ENCODE measurements around the gene GOLM1.
"Not testable (repeated sequence)": the region's sequence is repeated elsewhere in the genome, so short reads cannot be mapped to it uniquely, and the experiment has no call there.

GOLM1 gene

DNA sequence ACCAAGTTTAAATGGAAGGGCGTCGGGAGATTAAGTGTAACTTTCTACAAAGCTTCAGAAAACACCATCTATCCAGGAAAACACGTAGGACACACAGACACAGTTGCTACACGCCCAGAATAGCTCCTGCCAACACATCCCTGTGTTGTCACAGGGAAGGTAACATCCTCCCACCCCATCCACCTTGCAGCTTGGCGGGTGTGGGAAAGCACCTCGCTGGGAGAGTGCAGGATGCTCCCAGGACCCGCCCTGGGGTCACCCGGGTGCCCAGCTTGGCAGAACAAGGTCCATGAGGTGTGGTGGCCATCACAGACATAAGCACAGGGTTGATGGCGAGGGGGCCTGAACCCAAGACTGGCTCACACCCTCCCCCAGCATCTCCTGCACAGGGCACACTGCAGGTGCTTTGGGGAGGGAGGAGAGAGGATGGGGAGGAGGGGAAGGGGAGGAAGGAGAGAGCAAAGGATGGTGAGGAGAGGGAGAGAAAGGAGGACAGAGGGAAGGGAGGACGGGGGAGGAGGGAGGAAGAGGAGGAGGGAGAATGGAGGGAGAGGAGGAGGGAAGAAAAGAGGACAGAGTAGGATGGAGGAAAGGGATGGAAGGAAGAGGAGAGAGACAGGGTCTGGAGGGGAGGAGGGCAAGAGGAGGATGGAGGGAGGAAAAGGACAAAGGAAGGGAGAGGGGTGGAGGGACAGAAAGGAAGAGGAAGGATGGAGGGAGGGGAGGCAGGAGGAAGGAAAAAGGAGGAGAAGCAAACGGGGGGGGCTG is 37.2 kb downstream of the GOLM1 start:
- Histone ChIP-seq H3K27me3 (no peaks in the 10 kb centered on the region), H3K27ac (no peak overlapping the region), H3K9me3 (replicated peaks in 1 of 11) (no peaks in the 10 kb centered on the region), H3K4me2 (no peak overlapping the region), H3K4me3 (no peak overlapping the region), H4K20me1 (peaks cover 0 to 36% (median 9%) of the 10 kb centered on the region in 11 experiments; a peak in 9 of 22 replicates), H3K36me3 (peaks cover 0 to 63% (median 28%) of the 10 kb centered on the region in 11 experiments; a peak in 17 of 22 replicates), H3K9ac (no peak overlapping the region), H3K4me1 (no peaks in the 10 kb centered on the region)
- TF ChIP-seq Cebpa-rat (IDR thresholded peaks at IDR 0.05) = no peak

DNA sequence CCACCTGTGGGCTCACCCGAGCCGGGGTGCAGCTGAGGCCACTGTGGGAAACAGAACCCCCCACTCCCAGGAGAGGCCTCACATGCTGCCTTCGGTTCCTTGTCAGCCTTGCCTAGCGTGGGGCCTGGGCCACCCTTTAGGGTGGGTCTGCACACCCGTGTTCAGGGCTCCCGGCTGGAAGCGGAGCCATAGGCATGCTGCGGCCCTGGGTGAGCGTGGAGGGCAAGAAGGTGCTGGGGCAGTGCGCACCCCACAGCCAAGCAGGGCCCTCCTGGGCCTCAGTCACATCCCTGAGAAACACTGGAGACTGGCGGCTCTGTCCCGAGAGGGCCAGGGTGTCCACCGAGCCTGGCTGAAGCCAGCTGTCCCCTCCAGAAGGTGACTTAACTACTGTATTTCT is 41.9 kb downstream of the GOLM1 start:
- peaks cover 0 to 20% (median 5%) of the 10 kb centered on the region in 11 experiments; a peak in 8 of 22 replicates for H4K20me1 ChIP-seq
- no peak overlapping the region for H3K9ac ChIP-seq
- no peak overlapping the region for H3K4me2 ChIP-seq
- H3K9me3 ChIP-seq (replicated peaks in 1 of 11) = no peaks in the 10 kb centered on the region
- no peaks in the 10 kb centered on the region for H3K27me3 ChIP-seq
- H3K4me1 ChIP-seq = no peaks in the 10 kb centered on the region
- H3K4me3 ChIP-seq = no peak overlapping the region
- H3K27ac ChIP-seq = no peak overlapping the region
- TF ChIP-seq Cebpa-rat (IDR thresholded peaks at IDR 0.05) = no peak
- peaks cover 6 to 49% (median 31%) of the 10 kb centered on the region in 11 experiments; a peak in 15 of 22 replicates for H3K36me3 ChIP-seq

DNA sequence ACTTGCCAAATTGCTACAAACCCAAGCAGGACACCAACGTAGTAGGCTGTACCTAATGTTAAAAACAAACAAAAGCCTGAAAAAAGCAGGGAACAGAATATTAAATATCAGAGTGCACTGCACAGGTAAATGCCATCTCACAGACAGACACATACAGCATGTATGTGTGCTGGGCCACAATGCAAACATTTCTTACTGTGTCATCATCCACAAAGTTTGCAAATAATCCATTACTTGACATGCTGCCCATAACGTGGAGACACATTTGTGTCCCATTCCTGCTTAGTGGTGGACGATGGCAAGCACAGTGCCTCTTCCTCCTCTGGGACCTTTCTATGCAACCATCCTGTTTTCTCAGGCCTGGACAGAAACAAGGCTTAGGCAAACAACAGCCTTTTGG is 44.7 kb downstream of the GOLM1 start:
- Histone ChIP-seq H3K4me1 (no peaks in the 10 kb centered on the region), H3K9me3 (replicated peaks in 1 of 11) (no peaks in the 10 kb centered on the region), H3K36me3 (peaks cover 6 to 55% (median 30%) of the 10 kb centered on the region in 11 experiments; a peak in 15 of 22 replicates), H3K4me3 (no peak overlapping the region), H3K4me2 (no peak overlapping the region), H3K27me3 (no peaks in the 10 kb centered on the region), H4K20me1 (peaks cover 0 to 15% (median 0%) of the 10 kb centered on the region in 11 experiments; a peak in 5 of 22 replicates), H3K9ac (no peak overlapping the region), H3K27ac (no peak overlapping the region)
- no peak for TF ChIP-seq Cebpa-rat (IDR thresholded peaks at IDR 0.05)

DNA sequence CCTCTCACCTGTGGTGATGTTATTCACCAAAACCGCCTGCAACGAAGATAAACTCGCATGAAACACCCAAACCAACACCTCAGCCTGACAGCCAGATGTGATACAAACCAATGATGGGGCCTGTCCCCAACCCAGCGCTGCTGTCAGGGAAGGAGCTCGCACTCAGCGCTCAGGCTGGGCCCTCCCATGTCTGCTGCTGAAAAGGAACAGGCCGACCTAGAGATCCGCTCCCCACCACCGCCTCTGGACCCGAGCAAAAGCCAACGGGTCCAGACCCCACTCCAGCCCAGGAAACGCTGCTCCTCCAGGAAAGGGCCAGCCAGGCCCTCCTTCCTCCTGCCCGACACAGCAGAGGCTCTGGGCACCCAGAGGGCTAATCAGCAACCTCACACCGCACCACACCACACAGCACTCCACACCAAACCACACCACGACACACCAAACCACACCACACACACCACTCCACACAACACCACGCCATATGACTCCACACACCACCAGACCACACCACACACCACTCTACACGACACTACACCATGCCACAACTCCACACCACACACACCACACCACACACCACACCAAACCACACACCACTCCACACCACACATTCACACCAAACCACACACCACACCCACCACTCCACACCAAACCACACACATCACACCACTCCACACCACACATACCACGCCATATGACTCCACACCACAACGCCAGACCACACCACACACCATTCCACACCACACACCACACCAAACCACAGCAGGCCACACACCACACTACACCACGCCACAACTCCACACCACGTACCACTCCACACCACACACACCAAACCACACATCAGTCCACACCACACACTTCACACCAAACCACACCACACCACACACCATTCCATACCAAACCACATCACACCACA is 46.5 kb downstream of the GOLM1 start:
- no peak overlapping the region for H3K27ac ChIP-seq

DNA sequence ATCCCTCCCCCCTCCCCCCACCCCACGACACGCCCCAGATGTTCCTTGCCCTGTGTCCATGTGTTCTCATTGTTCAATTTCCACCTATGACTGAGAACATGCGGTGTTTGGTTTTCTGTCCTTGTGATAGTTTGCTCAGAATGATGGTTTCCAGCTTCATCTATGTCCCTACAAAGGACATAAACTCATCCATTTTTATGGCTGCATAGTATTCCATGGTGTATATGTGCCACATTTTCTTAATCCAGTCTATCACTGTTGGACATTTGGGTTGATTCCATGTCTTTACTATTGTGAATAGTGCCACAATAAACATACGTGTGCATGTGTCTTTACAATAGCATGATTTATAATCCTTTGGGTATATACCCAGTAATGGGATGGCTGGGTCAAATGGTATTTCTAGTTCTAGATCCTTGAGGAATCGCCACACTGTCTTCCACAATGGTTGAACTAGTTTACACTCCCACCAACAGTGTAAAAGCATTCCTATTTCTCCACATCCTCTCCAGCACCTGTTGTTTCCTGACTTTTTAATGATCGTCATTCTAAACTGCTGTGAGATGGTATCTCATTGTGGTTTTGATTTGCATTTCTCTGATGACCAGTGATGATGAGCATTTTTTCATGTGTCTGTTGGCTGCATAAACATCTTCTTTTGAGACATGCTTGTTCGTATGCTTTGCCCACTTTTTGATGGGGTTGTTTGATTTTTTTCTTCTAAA is 51.2 kb downstream of the GOLM1 start:
- H3K27me3 ChIP-seq; H3K9ac ChIP-seq; H3K4me3 ChIP-seq; H4K20me1 ChIP-seq; H3K4me2 ChIP-seq; H3K4me1 ChIP-seq; H3K27ac ChIP-seq; H3K9me3 ChIP-seq (replicated peaks in 1 of 11): not testable (repeated sequence)
- H3K36me3 ChIP-seq = peaks cover 0 to 30% (median 15%) of the 10 kb centered on the region in 11 experiments; a peak in 14 of 22 replicates

More for the DNA sequence above, 46.5 kb downstream of the GOLM1 start:
- peaks cover 6 to 37% (median 20%) of the 10 kb centered on the region in 11 experiments; a peak in 15 of 22 replicates for H3K36me3 ChIP-seq
- peaks cover 0 to 15% (median 0%) of the 10 kb centered on the region in 11 experiments; a peak in 5 of 22 replicates for H4K20me1 ChIP-seq
- no peak overlapping the region for H3K4me3 ChIP-seq
- H3K4me1 ChIP-seq = no peaks in the 10 kb centered on the region
- no peak for TF ChIP-seq Cebpa-rat (IDR thresholded peaks at IDR 0.05)
- no peak overlapping the region for H3K4me2 ChIP-seq
- H3K9me3 ChIP-seq (replicated peaks in 1 of 11) = no peaks in the 10 kb centered on the region
- no peaks in the 10 kb centered on the region for H3K27me3 ChIP-seq
- no peak overlapping the region for H3K9ac ChIP-seq

DNA sequence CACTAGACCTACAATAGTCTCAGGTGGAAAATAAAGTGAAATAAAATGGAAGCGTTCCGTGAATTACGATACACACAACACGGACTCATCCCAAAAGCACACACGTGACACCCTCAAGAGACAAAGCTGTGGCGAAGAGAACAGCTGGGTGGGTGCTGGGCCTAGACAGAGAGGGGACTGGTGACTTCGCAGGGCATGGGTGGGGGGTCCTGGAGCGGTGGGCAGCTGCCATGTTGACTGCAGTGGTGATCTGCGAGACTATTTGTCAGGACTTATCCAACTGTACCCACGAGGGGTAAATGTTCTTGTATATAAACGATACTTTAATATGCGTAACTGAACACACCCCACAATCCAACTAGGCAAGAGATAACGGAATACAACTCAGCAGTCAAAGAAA is 52.0 kb downstream of the GOLM1 start:
- Histone ChIP-seq H4K20me1 (peaks cover 0 to under 1% (median 0%) of the 10 kb centered on the region in 11 experiments; a peak in 4 of 22 replicates), H3K27me3 (no peaks in the 10 kb centered on the region), H3K27ac (no peak overlapping the region), H3K4me2 (no peak overlapping the region), H3K36me3 (peaks cover 0 to 36% (median 17%) of the 10 kb centered on the region in 11 experiments; a peak in 13 of 22 replicates), H3K9me3 (replicated peaks in 1 of 11) (no peaks in the 10 kb centered on the region), H3K4me1 (no peaks in the 10 kb centered on the region), H3K9ac (no peak overlapping the region), H3K4me3 (no peak overlapping the region)
- TF ChIP-seq Cebpa-rat (IDR thresholded peaks at IDR 0.05) = no peak

DNA sequence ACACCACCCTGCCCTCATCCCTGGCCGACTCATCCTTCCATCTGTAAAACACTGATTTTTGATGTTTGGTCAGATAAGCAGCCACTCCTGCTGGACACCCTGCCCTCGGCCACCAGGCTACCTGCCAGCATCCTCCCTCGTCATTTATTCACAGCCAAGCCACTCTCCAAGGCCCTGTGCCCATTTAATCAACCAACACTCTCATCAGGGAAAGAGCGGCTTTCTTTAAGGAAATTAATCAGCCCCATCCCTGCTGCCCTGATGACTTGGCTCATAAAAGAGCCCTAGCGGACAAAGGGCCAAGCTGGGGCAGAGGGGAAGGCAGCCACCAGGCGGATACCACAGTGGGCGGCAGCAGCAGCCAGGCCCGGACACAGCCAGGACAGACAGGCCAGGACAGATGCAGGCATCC is 52.4 kb downstream of the GOLM1 start:
- H3K36me3 ChIP-seq = peaks cover 0 to 40% (median 17%) of the 10 kb centered on the region in 11 experiments; a peak in 11 of 22 replicates
- TF ChIP-seq Cebpa-rat (IDR thresholded peaks at IDR 0.05) = no peak
- no peaks in the 10 kb centered on the region for H3K9me3 ChIP-seq (replicated peaks in 1 of 11)
- no peak overlapping the region for H3K27ac ChIP-seq
- H3K4me2 ChIP-seq = no peak overlapping the region
- no peaks in the 10 kb centered on the region for H3K4me1 ChIP-seq
- H3K27me3 ChIP-seq = no peaks in the 10 kb centered on the region
- H3K9ac ChIP-seq = no peak overlapping the region
- H4K20me1 ChIP-seq = peaks cover 0 to 3% (median 0%) of the 10 kb centered on the region in 11 experiments; a peak in 1 of 22 replicates
- no peak overlapping the region for H3K4me3 ChIP-seq

DNA sequence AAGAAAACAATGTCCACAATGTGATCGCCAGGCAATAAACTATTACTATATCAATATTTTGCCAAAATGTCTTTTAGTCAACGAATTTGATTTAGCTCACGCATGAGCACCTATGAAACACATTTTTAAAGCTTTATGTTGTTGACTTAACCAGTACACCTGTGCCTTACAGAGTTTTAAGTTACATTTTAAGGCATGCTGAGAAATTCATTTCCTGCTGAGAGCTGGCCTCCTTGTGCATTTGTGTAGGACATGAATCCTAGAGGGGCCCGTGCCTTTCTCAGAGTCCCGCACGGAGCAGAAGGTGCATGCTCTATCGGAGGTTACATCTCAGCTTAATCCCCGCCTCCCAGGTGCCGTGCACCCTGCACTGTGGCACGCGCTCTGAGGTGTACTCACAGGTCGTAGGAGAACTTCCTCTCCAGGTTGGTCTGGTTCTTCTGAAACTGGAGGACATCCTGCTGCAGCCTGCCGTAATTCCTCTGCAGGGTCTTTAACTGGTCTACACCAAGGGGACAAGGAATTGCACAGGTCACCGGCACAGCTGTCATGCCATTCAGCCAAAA is 53.2 kb downstream of the GOLM1 start:
- TF ChIP-seq Cebpa-rat (IDR thresholded peaks at IDR 0.05) = no peak
- Histone ChIP-seq H3K27ac (no peak overlapping the region), H3K36me3 (peaks cover 0 to 44% (median 15%) of the 10 kb centered on the region in 11 experiments; a peak in 11 of 22 replicates), H4K20me1 (0 out of 22 replicates have a peak, but pooled peaks cover 0 to 5% (median 0%) of the 10 kb centered on the region in 11 experiments), H3K27me3 (no peaks in the 10 kb centered on the region), H3K9ac (no peak overlapping the region), H3K4me2 (no peak overlapping the region), H3K4me1 (no peaks in the 10 kb centered on the region), H3K4me3 (no peak overlapping the region), H3K9me3 (replicated peaks in 1 of 11) (no peaks in the 10 kb centered on the region)

Data from BLaER1 treated with 17β-estradiol and CSF1 and Interleukin-3, amounts not matched to agents 10 nM and 100 nM (cell line).